K562 (cell line): Measurements from ENCODE around the gene C4A. TPM values are rescaled to one million over a fixed set of nuclear protein-coding genes. Genes with fewer than 3 reads are reported as not detected.

Experiments
- BRD9 ChIP-seq: fragments of 450-650 bp; IDR thresholded peaks from 2 replicates; pipeline ENCODE4 v1.6.1; 2018; ENCODE audit warnings: low read depth; ENCODE audit not compliant: partially characterized antibody
- C11orf30 ChIP-seq: fragments of 450-650 bp; IDR thresholded peaks from 2 replicates; pipeline ENCODE4 v1.6.1; 2016; ENCODE audit warnings: low read depth, mild to moderate bottlenecking
- EWSR1 ChIP-seq: fragments of 450-650 bp; IDR thresholded peaks from 2 replicates; pipeline ENCODE4 v1.6.1; 2018; ENCODE audit warnings: borderline replicate concordance, mild to moderate bottlenecking, low read depth, moderate library complexity; ENCODE audit not compliant: partially characterized antibody
- HMGN3 ChIP-seq: IDR thresholded peaks from 2 replicates; pipeline ENCODE4 v1.6.1; 2011; ENCODE audit warnings: borderline replicate concordance, low read depth, mild to moderate bottlenecking, mixed read lengths, low read length; ENCODE audit not compliant: insufficient read length; ENCODE audit errors: extremely low read depth
- HSF4 ChIP-seq: fragments of 250-450 bp; sonication (Bioruptor Pico); IDR thresholded peaks from 2 replicates; pipeline ENCODE4 v2.1.2; 2022; ENCODE audit warnings: mild to moderate bottlenecking, moderate library complexity, borderline replicate concordance
- L3MBTL2 ChIP-seq: fragments of 450-650 bp; IDR thresholded peaks from 2 replicates; pipeline ENCODE4 v1.6.1; 2016; ENCODE audit warnings: mild to moderate bottlenecking, moderate library complexity
- MEIS2 ChIP-seq: fragments of 450-650 bp; IDR thresholded peaks from 2 replicates; pipeline ENCODE4 v1.6.1; 2014; ENCODE audit warnings: mild to moderate bottlenecking; ENCODE audit not compliant: partially characterized antibody
- MITF ChIP-seq: IDR thresholded peaks from 2 replicates; pipeline ENCODE4 v1.6.1; 2014; ENCODE audit warnings: antibody characterized with exemption
- NFRKB ChIP-seq: fragments of 450-650 bp; IDR thresholded peaks from 2 replicates; pipeline ENCODE4 v1.6.1; 2016; ENCODE audit warnings: low read depth
- RAD51 ChIP-seq: fragments of 450-650 bp; IDR thresholded peaks from 2 replicates; pipeline ENCODE4 v1.7.1; 2016; ENCODE audit warnings: low read depth, mild to moderate bottlenecking, borderline replicate concordance
- RBM22 ChIP-seq: fragments of 200-400 bp; formaldehyde crosslinking; IDR thresholded peaks from 2 replicates; pipeline ENCODE4 v1.6.1; 2018; ENCODE audit warnings: low read length, low read depth; ENCODE audit not compliant: poor library complexity, severe bottlenecking
- SMAD2 ChIP-seq: fragments of 150-350 bp; IDR thresholded peaks from 2 replicates; pipeline ENCODE4 v1.6.1; 2014; ENCODE audit warnings: low read depth, mild to moderate bottlenecking, low read length
- SMAD4 ChIP-seq: fragments of 250-450 bp; sonication (Bioruptor Pico); conservative IDR thresholded peaks from 2 replicates; pipeline ENCODE4 v1.8.0; 2021; ENCODE audit warnings: inconsistent platforms, mild to moderate bottlenecking, moderate library complexity
- THRAP3 ChIP-seq: fragments of 450-650 bp; IDR thresholded peaks from 2 replicates; pipeline ENCODE4 v1.6.1; 2016; ENCODE audit warnings: mild to moderate bottlenecking, inconsistent platforms, borderline replicate concordance
- TRIM28 ChIP-seq: fragments of 450-650 bp; IDR thresholded peaks from 2 replicates; pipeline ENCODE4 v1.6.1; 2017
- XRCC3 ChIP-seq: fragments of 450-650 bp; IDR thresholded peaks from 2 replicates; pipeline ENCODE4 v1.6.1; 2017; ENCODE audit warnings: mild to moderate bottlenecking, moderate library complexity
- ZBTB26 ChIP-seq: fragments of 450-650 bp; formaldehyde crosslinking; IDR thresholded peaks from 2 replicates; pipeline ENCODE4 v1.4.0; 2022; ENCODE audit warnings: missing genetic modification characterization
- ZBTB7A ChIP-seq: IDR thresholded peaks from 2 replicates; pipeline ENCODE4 v1.6.1; 2011; ENCODE audit warnings: low read depth, mild to moderate bottlenecking, low read length, moderate library complexity, borderline replicate concordance; ENCODE audit not compliant: control insufficient read depth
- ZNF57 ChIP-seq: fragments of 450-650 bp; formaldehyde crosslinking; IDR thresholded peaks from 2 replicates; pipeline ENCODE4 v1.4.0; 2020; ENCODE audit warnings: mild to moderate bottlenecking, moderate library complexity
- ZNF717 ChIP-seq: fragments of 250-450 bp; sonication (Bioruptor Pico); IDR thresholded peaks from 2 replicates; pipeline ENCODE4 v1.5.0; 2021
- ZNF75A ChIP-seq: fragments of 450-650 bp; formaldehyde crosslinking; IDR thresholded peaks from 2 replicates; pipeline ENCODE4 v1.4.0; 2020; ENCODE audit warnings: mild to moderate bottlenecking
- ZNF778 ChIP-seq: fragments of 450-650 bp; formaldehyde crosslinking; IDR thresholded peaks from 2 replicates; pipeline ENCODE4 v1.4.0; 2020; ENCODE audit warnings: mild to moderate bottlenecking, moderate library complexity
- polyA plus RNA-seq, 8 experiments: library from polyadenylated mRNA; depleted of rRNA in 4 of 8; stranded (reverse) in 5 of 8; unstranded in 3 of 8; fragments of >200 nt; fragmentation: Nextera tagmentation in 2 of 8; fragmentation: Illumina TruSeq in 1 of 8; extraction: Ambion mirVana in 2 of 8; extraction: Trizol in 1 of 8; gene quantifications; 2 replicates each; pipeline versions ENCODE4 v1.2.1 to v1.2.3, GENCODE V29; 2011 to 2014; ENCODE audit warnings: inconsistent platforms in 1 of 8, missing spikeins in 1 of 8
- total RNA-seq, 7 experiments: library from RNA; depleted of rRNA in 6 of 7; stranded (reverse); fragments of >200 nt in 6 of 7; fragmentation: Illumina TruSeq in 2 of 7; extraction: Trizol in 2 of 7; gene quantifications; 2 replicates each; pipeline versions ENCODE4 v1.2.1 to v1.2.3, GENCODE V29; 2011 to 2021; ENCODE audit warnings: low replicate concordance in 1 of 7
- TF ChIP-seq, protein P1 (sequence below): fragments of 250-450 bp; sonication (Bioruptor Pico); IDR thresholded peaks from 2 replicates; pipeline ENCODE4 v1.5.0; 2022; ENCODE audit warnings: mild to moderate bottlenecking
- TF ChIP-seq, protein P2 (sequence below): fragments of 250-450 bp; sonication (Bioruptor Pico); IDR thresholded peaks from 2 replicates; pipeline ENCODE4 v1.8.0; 2022; ENCODE audit warnings: inconsistent platforms, mild to moderate bottlenecking, moderate library complexity, borderline replicate concordance

Gene C4A
- total and polyA plus RNA-seq, 9 of the 15 experiments (the other 6 are each of a cell fraction or from before 2014, with no cell fraction given), result 0.27 to 7.6 (median 5.0) TPM

DNA sequence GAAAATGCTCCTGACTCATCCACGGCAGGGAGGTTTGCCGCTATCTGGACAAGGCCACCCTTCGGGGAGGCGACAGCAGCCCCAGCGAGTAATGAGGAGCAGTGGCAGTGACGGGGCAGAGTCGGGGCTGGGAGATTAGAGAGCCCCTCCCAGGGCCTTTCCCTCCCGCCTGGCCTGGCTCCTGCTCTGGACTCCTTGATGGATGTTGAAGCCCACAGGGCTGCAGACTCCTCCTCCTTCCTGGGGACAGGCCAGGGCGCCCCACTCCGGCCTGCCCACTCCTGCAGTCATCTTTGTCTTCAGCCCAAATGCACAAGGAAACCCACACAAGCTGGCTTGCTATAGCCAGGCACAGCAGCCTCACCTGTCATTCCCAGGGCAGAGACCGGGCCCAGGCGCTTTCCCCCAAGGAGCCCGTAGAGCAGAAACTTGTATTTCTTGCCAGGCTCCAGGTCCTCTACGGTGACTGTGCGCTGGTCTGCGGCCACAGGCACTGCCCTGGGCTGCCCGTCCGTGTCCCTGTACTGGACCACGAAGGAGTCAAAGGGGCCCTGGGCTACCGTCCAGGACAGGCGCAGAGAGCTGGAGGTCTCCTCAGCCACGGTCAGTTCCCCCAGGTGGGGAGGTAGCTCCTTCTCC lies 64.1 kb downstream of the C4A start (continued):
- TF ChIP-seq, protein P1, sequence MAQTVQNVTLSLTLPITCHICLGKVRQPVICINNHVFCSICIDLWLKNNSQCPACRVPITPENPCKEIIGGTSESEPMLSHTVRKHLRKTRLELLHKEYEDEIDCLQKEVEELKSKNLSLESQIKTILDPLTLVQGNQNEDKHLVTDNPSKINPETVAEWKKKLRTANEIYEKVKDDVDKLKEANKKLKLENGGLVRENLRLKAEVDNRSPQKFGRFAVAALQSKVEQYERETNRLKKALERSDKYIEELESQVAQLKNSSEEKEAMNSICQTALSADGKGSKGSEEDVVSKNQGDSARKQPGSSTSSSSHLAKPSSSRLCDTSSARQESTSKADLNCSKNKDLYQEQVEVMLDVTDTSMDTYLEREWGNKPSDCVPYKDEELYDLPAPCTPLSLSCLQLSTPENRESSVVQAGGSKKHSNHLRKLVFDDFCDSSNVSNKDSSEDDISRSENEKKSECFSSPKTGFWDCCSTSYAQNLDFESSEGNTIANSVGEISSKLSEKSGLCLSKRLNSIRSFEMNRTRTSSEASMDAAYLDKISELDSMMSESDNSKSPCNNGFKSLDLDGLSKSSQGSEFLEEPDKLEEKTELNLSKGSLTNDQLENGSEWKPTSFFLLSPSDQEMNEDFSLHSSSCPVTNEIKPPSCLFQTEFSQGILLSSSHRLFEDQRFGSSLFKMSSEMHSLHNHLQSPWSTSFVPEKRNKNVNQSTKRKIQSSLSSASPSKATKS (CRISPR knock-in tag), result no peak
- TF ChIP-seq ZBTB7A (peak; percentile 12; the same call in 1 of the 2 replicates), ZNF57 (CRISPR knock-in tag) (no peak), THRAP3 (no peak), RBM22 (no peak), SMAD4 (CRISPR knock-in tag) (peak; percentile 76), NFRKB (peak; percentile 75; the same call in 1 of the 2 replicates), ZNF75A (no peak), SMAD2 (no peak), RAD51 (no peak), BRD9 (no peak), ZBTB26 (no peak), L3MBTL2 (peak; percentile 94), ZNF717 (CRISPR knock-in tag) (no peak), HMGN3 (peak; percentile 34), EWSR1 (no peak), MEIS2 (peak; percentile 63), C11orf30 (peak; percentile 14; the same call in 1 of the 2 replicates), XRCC3 (no peak), HSF4 (CRISPR knock-in tag) (no peak), ZNF778 (CRISPR knock-in tag) (no peak), TRIM28 (no peak), MITF (no peak)
- TF ChIP-seq, protein P2, sequence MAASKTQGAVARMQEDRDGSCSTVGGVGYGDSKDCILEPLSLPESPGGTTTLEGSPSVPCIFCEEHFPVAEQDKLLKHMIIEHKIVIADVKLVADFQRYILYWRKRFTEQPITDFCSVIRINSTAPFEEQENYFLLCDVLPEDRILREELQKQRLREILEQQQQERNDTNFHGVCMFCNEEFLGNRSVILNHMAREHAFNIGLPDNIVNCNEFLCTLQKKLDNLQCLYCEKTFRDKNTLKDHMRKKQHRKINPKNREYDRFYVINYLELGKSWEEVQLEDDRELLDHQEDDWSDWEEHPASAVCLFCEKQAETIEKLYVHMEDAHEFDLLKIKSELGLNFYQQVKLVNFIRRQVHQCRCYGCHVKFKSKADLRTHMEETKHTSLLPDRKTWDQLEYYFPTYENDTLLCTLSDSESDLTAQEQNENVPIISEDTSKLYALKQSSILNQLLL, result no peak
